Stimulated activated CD4-positive, alpha-beta T cell treated with anti-CD3 and anti-CD28 coated beads, Interleukin-15, amount 100 ng/mL, for 48 hours (primary cell): ENCODE data around the gene OR4F17.
A peak's percentile ranks its signal among the peaks of the same experiment; 100 is the strongest.
"Not testable (repeated sequence)": the region's sequence is repeated elsewhere in the genome, so short reads cannot be mapped to it uniquely, and the experiment has no call there.

Experiments used
- DNase-seq, 2 donors: peaks; one replicate each; pipeline ENCODE4 v3.0.0-alpha.2; 2020; ENCODE audit warnings: low read depth in 2 of 2

OR4F17 gene, protein sequence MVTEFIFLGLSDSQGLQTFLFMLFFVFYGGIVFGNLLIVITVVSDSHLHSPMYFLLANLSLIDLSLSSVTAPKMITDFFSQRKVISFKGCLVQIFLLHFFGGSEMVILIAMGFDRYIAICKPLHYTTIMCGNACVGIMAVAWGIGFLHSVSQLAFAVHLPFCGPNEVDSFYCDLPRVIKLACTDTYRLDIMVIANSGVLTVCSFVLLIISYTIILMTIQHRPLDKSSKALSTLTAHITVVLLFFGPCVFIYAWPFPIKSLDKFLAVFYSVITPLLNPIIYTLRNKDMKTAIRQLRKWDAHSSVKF

DNA sequence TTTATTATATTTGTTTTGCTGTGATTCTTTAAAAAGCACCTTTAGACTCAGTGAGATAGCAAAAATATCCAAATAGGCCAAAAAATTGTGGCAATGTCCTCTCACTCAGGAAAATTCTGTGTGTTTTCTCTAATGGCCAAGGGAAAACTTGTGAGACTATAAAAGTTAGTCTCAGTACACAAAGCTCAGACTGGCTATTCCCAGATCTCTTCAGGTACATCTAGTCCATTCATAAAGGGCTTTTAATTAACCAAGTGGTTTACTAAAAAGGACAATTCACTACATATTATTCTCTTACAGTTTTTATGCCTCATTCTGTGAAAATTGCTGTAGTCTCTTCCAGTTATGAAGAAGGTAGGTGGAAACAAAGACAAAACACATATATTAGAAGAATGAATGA is at the start of gene OR4F17:
Gene OR4F17 (plus strand): TSS at position 301 of the 400 bp plus-strand sequence. CDS start 3,575 bp downstream, outside the sequence.
- not testable (repeated sequence) for DNase-seq

DNA sequence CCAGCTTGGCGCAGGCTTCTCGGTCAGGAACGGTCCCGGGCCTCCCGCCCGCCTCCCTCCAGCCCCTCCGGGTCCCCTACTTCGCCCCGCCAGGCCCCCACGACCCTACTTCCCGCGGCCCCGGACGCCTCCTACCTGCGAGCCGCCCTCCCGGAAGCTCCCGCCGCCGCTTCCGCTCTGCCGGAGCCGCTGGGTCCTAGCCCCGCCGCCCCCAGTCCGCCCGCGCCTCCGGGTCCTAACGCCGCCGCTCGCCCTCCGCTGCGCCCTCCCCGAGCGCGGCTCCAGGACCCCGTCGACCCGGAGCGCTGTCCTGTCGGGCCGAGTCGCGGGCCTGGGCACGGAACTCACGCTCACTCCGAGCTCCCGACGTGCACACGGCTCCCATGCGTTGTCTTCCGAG is 36.1 kb upstream of the OR4F17 start:
- peak in 1 of 2 donors; percentile 48 for DNase-seq

DNA sequence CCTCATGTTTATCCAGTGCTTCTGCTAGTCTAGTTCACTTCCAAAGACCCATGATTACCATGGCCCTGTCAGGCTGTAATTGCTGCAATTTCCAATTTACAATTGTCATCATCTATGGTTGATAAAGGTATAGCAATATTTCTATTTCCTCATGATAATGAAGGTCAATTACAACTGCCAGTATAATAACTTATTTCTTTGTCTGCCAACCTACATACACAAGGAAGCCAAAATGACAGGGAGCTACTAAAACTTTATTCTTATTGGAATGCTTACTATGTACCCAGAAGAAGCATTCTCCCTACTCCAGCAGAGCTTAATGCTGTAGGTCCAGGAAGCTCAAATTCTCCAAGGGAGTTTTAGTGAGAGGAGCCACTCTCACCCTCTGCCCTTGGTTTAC is 24.0 kb upstream of the OR4F17 start:
- not testable (repeated sequence) for DNase-seq

DNA sequence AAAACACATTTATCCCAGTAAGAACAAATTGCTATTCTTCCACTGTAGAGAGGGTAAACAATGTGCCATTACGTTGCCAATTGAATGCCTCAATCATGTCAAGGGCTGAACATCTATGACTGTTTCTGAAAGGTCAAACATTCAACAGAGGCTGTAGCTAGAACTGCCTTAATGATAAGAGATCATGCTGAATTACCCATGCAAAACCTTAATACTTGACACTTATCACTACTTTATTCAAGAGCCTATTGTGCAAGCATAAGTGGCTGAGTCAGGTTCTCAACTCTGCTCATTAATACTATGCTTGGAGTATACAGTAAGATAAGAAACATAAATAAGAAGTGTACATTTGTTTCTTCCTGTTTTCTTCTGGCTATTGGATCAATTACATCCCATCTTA is 23.3 kb upstream of the OR4F17 start:
- DNase-seq, result not testable (repeated sequence)

DNA sequence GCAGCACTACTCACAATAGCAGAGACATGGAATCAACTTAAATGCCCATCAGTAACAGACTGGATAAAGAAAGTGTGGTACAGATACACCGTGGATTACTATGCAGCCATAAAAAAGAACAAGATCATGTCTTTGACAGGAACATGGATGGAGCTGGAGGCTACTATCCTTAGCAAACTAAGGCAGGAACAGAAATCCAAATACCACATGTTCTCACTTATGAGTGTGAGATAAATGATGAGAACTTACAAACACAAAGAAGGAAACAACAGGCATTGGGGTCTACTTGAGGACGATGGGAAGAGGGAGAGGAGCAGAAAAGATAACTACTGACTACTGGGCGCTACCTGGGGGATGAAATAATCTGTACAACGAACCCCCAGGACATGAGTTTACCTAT is 16.2 kb upstream of the OR4F17 start:
- not testable (repeated sequence) for DNase-seq

DNA sequence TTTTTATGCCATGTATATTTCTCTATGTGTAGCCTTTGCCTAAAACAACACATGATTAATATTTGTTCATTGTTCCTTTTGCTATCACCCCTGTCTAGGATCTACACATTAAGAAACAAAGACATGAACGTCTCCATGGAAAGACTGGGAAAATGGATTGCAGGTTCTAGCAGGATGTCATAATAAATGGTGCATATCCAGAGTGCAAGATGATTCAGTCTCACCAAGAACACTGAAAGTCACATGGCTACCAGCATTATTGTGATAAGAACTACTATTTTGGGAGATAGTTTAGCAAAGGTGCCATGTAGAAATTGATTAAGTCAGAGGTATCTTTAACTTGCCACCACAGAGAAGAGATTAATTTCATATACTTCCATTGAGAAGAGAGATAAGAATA is 12.1 kb upstream of the OR4F17 start:
- not testable (repeated sequence) for DNase-seq

DNA sequence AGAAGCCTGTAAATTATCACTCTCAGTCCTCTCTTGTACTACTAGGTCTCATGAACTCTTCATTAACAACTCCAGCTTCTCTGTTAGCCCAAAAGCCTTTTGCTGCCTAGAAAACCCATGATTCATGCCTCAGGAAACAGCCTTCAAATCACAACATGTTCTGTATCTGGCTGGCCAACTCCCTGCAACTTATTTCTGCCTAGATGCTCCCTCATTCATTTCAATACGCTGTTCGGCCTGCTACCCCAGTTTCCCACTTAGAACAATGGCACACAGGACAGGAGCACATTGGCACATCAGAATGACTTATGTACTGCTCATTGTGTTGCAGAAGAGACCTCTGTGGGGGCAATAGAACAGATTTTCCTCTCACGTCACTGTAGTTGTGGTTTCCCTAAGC is 9.3 kb upstream of the OR4F17 start:
- DNase-seq, result not testable (repeated sequence)

DNA sequence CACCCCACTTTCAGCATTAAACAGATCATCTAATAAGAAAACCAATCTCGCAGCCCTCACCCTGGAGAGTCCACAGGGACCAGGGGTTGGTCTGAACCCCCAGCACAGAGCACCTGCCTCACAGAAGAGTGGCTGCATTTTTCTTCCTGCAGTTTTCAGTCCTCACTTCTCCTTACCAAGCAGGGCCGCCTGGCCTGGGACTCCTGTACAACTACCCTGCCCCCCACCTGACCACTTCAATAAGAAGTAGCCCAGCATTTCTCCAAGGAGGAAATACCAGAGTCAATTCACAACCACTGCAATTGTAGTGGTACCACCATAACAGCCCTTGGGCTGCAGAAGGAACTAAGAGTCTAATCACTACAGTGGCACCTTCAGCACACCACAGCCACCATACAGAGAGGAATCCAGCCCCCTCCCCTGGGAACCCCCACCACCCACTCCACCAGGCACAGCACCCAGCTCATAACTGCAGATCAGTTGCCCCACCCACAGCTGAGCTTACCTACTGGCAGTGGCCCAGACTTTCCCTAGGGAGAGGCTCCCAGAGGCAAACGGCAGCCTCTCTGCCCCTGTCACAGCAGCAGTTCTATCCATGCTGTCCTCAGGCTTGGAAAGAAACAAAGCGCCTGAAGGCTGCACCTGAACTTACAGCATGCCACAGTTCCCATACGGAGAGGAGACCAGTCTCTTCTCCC is 13.7 kb downstream of the OR4F17 start:
- not testable (repeated sequence) for DNase-seq
